Neuronal stem cell (in vitro differentiated cells): ENCODE measurements around the gene GSTP1.

ENCODE experiments used
- DNase-seq: peaks from one replicate; pipeline ENCODE4 v3.0.0-alpha.2; 2013; ENCODE audit warnings: low spot score
- H2AFZ ChIP-seq: one replicate; pipeline ENCODE4 v1.6.1; 2013; ENCODE audit warnings: mild to moderate bottlenecking, low read length, inconsistent platforms
- H2AK5ac ChIP-seq: 2 replicates; pipeline ENCODE4 v1.6.1; 2013; ENCODE audit warnings: low read depth, mild to moderate bottlenecking, inconsistent platforms, low read length, moderate library complexity, mixed read lengths
- H2BK120ac ChIP-seq: 2 replicates; pipeline ENCODE4 v1.6.1; 2013; ENCODE audit warnings: low read depth, mild to moderate bottlenecking, inconsistent platforms, low read length, moderate library complexity, mixed read lengths
- H2BK12ac ChIP-seq: one replicate; pipeline ENCODE4 v1.6.1; 2013; ENCODE audit warnings: low read length, inconsistent platforms
- H2BK15ac ChIP-seq: 2 replicates; pipeline ENCODE4 v1.6.1; 2013; ENCODE audit warnings: mild to moderate bottlenecking, low read length, inconsistent platforms, mixed read lengths
- H2BK5ac ChIP-seq: one replicate; pipeline ENCODE4 v1.6.1; 2013; ENCODE audit warnings: inconsistent platforms, mild to moderate bottlenecking, low read length, moderate library complexity
- H3K14ac ChIP-seq: one replicate; pipeline ENCODE4 v1.6.1; 2013; ENCODE audit warnings: low read length, inconsistent platforms
- H3K18ac ChIP-seq: 2 replicates; pipeline ENCODE4 v1.6.1; 2013; ENCODE audit warnings: low read length, inconsistent platforms
- H3K23ac ChIP-seq: 2 replicates; pipeline ENCODE4 v1.6.1; 2013; ENCODE audit warnings: low read depth, mild to moderate bottlenecking, mixed read lengths, low read length, inconsistent platforms; ENCODE audit not compliant: poor library complexity
- H3K27ac ChIP-seq: replicated peaks from 3 replicates; pipeline ENCODE4 v1.5.1; 2013; ENCODE audit warnings: low read length, inconsistent platforms
- H3K27me3 ChIP-seq, 3 experiments: 2 replicates each; pipeline ENCODE4 v1.6.1; 2013; ENCODE audit warnings: low read length in 3 of 3, mild to moderate bottlenecking in 2 of 3, inconsistent platforms in 1 of 3, low read depth in 1 of 3, mixed read lengths in 1 of 3, moderate library complexity in 1 of 3; ENCODE audit not compliant: control insufficient read depth in 3 of 3, insufficient read depth in 3 of 3
- H3K36me3 ChIP-seq, 2 donors: replicated peaks in 1 of 2; 2 replicates each; pipeline ENCODE4 v1.6.1; 2013; ENCODE audit warnings: low read length in 2 of 2; ENCODE audit not compliant: control insufficient read depth in 2 of 2, insufficient read depth in 2 of 2
- H3K4ac ChIP-seq: 2 replicates; pipeline ENCODE4 v1.6.1; 2013; ENCODE audit warnings: inconsistent platforms, mild to moderate bottlenecking, low read length, moderate library complexity
- H3K4me1 ChIP-seq, 2 donors: 1 replicate in 1 of 2; 2 replicates in 1 of 2; pipeline ENCODE4 v1.6.1; 2013; ENCODE audit warnings: low read length in 2 of 2, low read depth in 1 of 2; ENCODE audit not compliant: control insufficient read depth in 2 of 2, insufficient read depth in 1 of 2
- H3K4me2 ChIP-seq: one replicate; pipeline ENCODE4 v1.6.1; 2013; ENCODE audit warnings: mild to moderate bottlenecking, low read length, inconsistent platforms; ENCODE audit not compliant: insufficient read depth, poor library complexity, severe bottlenecking
- H3K4me3 ChIP-seq, 2 donors: 2 replicates each; pipeline ENCODE4 v1.5.1; 2013; ENCODE audit warnings: low read length in 2 of 2, mild to moderate bottlenecking in 2 of 2, inconsistent platforms in 1 of 2, moderate library complexity in 1 of 2
- H3K79me1 ChIP-seq: one replicate; pipeline ENCODE4 v1.6.1; 2013; ENCODE audit warnings: low read depth, mild to moderate bottlenecking, inconsistent platforms, low read length, moderate library complexity
- H3K9ac ChIP-seq: one replicate; pipeline ENCODE4 v1.6.1; 2013; ENCODE audit warnings: mild to moderate bottlenecking, low read depth, low read length, inconsistent platforms; ENCODE audit not compliant: poor library complexity
- H3K9me3 ChIP-seq, 2 donors: replicated peaks in 1 of 2; 2 replicates each; pipeline versions ENCODE3 to v1.6.1; 2013; ENCODE audit warnings: low read length in 2 of 2, mild to moderate bottlenecking in 2 of 2, inconsistent platforms in 1 of 2, low read depth in 1 of 2, mixed read lengths in 1 of 2, moderate library complexity in 1 of 2; ENCODE audit not compliant: control insufficient read depth in 2 of 2, insufficient read depth in 1 of 2
- H4K8ac ChIP-seq: one replicate; pipeline ENCODE4 v1.6.1; 2013; ENCODE audit warnings: low read depth, mild to moderate bottlenecking, inconsistent platforms, low read length, moderate library complexity
- H4K91ac ChIP-seq: one replicate; pipeline ENCODE4 v1.6.1; 2013; ENCODE audit warnings: low read length, low read depth, mild to moderate bottlenecking, inconsistent platforms; ENCODE audit not compliant: poor library complexity
- WGBS, 2 donors: extraction: QIAGEN DNeasy Blood & Tissue Kit; methylation state at CpG; one replicate each; pipeline ENCODE4 v1.1.7; 2013; ENCODE audit warnings: missing lambda C conversion rate in 2 of 2, mixed read lengths in 1 of 2; ENCODE audit not compliant: insufficient read length in 2 of 2, insufficient replicate concordance in 1 of 2; ENCODE audit errors: extremely low coverage in 2 of 2; 5-methylcytosine and 5-hydroxymethylcytosine counted together

GSTP1 gene

GRCh38 chr11:67542971-67543370 is 40.6 kb upstream of the GSTP1 start:
- Histone ChIP-seq H4K8ac (no peak overlapping the region), H3K14ac (no peak overlapping the region), H3K4ac (no peak overlapping the region), H3K4me2 (no peak overlapping the region), H4K91ac (no peak overlapping the region), H3K4me1 (peaks cover 0 to 3% of the 10 kb centered on the region in 2 donors), H3K9ac (no peak overlapping the region), H3K79me1 (no peaks in the 10 kb centered on the region), H3K27ac (no peak overlapping the region), H3K23ac (no peak overlapping the region), H3K9me3 (no peaks in the 10 kb centered on the region), H3K27me3 (peaks cover 0 to 10% (median 0%) of the 10 kb centered on the region in 3 experiments), H2BK12ac (no peak overlapping the region), H3K4me3 (no peak overlapping the region), H3K36me3 (no peaks in the 10 kb centered on the region), H2BK15ac (no peak overlapping the region), H2AK5ac (no peak overlapping the region), H3K18ac (peak overlapping the region; percentile 29), H2BK5ac (no peak overlapping the region), H2BK120ac (no peak overlapping the region), H2AFZ (peak overlapping the region; percentile 28)
- WGBS, 2 donors, result no CpG with 5 or more reads among the region's 7 CpGs
- no peak for DNase-seq

- Histone ChIP-seq H3K4me2 (no peak overlapping the region), H3K9ac (no peak overlapping the region), H3K27ac (no peak overlapping the region), H3K14ac (no peak overlapping the region), H4K91ac (no peak overlapping the region), H3K36me3 (no peaks in the 10 kb centered on the region), H2AK5ac (no peak overlapping the region), H3K27me3 (peaks cover 0 to 10% (median 0%) of the 10 kb centered on the region in 3 experiments), H2AFZ (no peak overlapping the region), H2BK120ac (no peak overlapping the region), H2BK12ac (no peak overlapping the region), H3K4me3 (no peak overlapping the region), H3K4me1 (peaks cover 0 to 3% of the 10 kb centered on the region in 2 donors), H3K23ac (no peak overlapping the region), H3K4ac (no peak overlapping the region), H2BK5ac (no peak overlapping the region), H3K79me1 (no peaks in the 10 kb centered on the region), H2BK15ac (no peak overlapping the region), H4K8ac (no peak overlapping the region), H3K18ac (peak overlapping the region; percentile 20), H3K9me3 (no peaks in the 10 kb centered on the region)
- no CpG with 5 or more reads among the region's 2 CpGs for WGBS, 2 donors
- no peak for DNase-seq
Measured at GRCh38 chr11:67543585-67543984, 40.0 kb upstream of the GSTP1 start.

GRCh38 chr11:67544616-67545242 is 38.9 kb upstream of the GSTP1 start:
- H3K9ac ChIP-seq, result no peak overlapping the region
- no peak overlapping the region for H3K4ac ChIP-seq
- no peak overlapping the region for H3K18ac ChIP-seq
- no peak overlapping the region for H3K14ac ChIP-seq
- no peak overlapping the region for H3K27ac ChIP-seq
- H3K9me3 ChIP-seq, result no peaks in the 10 kb centered on the region
- no peaks in the 10 kb centered on the region for H3K36me3 ChIP-seq
- no peak overlapping the region for H4K91ac ChIP-seq
- DNase-seq, result no peak
- no peak overlapping the region for H2BK120ac ChIP-seq
- no peak overlapping the region for H2BK5ac ChIP-seq
- no peaks in the 10 kb centered on the region for H3K79me1 ChIP-seq
- no peak overlapping the region for H3K4me2 ChIP-seq
- WGBS, 2 donors, result no CpG with 5 or more reads among the region's 10 CpGs
- H2AFZ ChIP-seq, result peak overlapping the region; percentile 69
- peaks cover 0 to 10% (median 0%) of the 10 kb centered on the region in 3 experiments for H3K27me3 ChIP-seq
- no peak overlapping the region for H3K4me3 ChIP-seq
- no peak overlapping the region for H2AK5ac ChIP-seq
- no peak overlapping the region for H4K8ac ChIP-seq
- H2BK12ac ChIP-seq, result no peak overlapping the region
- H2BK15ac ChIP-seq, result no peak overlapping the region
- H3K23ac ChIP-seq, result no peak overlapping the region
- H3K4me1 ChIP-seq, result peaks cover 0 to 3% of the 10 kb centered on the region in 2 donors

GRCh38 chr11:67545280-67545679 is 38.3 kb upstream of the GSTP1 start:
- Histone ChIP-seq H3K9me3 (no peaks in the 10 kb centered on the region), H2BK15ac (no peak overlapping the region), H4K8ac (peak overlapping the region; percentile 25), H3K18ac (no peak overlapping the region), H2AK5ac (no peak overlapping the region), H2BK5ac (no peak overlapping the region), H3K4me3 (no peak overlapping the region), H3K23ac (peak overlapping the region; percentile 9), H3K36me3 (no peaks in the 10 kb centered on the region), H3K4me2 (no peak overlapping the region), H2AFZ (peak overlapping the region; percentile 69), H2BK120ac (no peak overlapping the region), H3K4me1 (peaks cover 0 to 3% of the 10 kb centered on the region in 2 donors), H3K9ac (no peak overlapping the region), H3K79me1 (no peaks in the 10 kb centered on the region), H4K91ac (no peak overlapping the region), H3K4ac (no peak overlapping the region), H3K27me3 (peaks cover 0 to 10% (median 0%) of the 10 kb centered on the region in 3 experiments), H3K27ac (no peak overlapping the region), H2BK12ac (no peak overlapping the region), H3K14ac (no peak overlapping the region)
- no CpG with 5 or more reads among the region's 8 CpGs for WGBS, 2 donors
- DNase-seq, result no peak
